ENCODE results near the gene BCAN. TPM values are rescaled to one million over a fixed set of nuclear protein-coding genes. Genes with fewer than 3 reads are reported as not detected.

BCAN gene
- total RNA-seq, 1 donor = not detected

GRCh38 chr1:156698995-156699394 lies 57.1 kb downstream of the BCAN start:
- DNase-seq (ENCODE audit: low read depth) = no peak
- TF ChIP-seq CTCF (IDR thresholded peaks at IDR 0.05; ENCODE audit: insufficient read depth, low read length) = no peak
- H3K4me3 ChIP-seq (ENCODE audit: low read depth, low read length) = no peak overlapping the region

- no peak for TF ChIP-seq CTCF (IDR thresholded peaks at IDR 0.05; ENCODE audit: insufficient read depth, low read length)
- DNase-seq (ENCODE audit: low read depth) = no peak
Measured at GRCh38 chr1:156700736-156701531, 59.0 kb downstream of the BCAN start.

GRCh38 chr1:156703336-156703735 lies 61.4 kb downstream of the BCAN start:
- no peak for TF ChIP-seq CTCF (IDR thresholded peaks at IDR 0.05; ENCODE audit: insufficient read depth, low read length)
- no peak for DNase-seq (ENCODE audit: low read depth)
- peak overlapping the region; percentile 79 for H3K4me3 ChIP-seq (ENCODE audit: low read depth, low read length)

More at GRCh38 chr1:156700736-156701531, 59.0 kb downstream of the BCAN start:
- no peak overlapping the region for H3K4me3 ChIP-seq (ENCODE audit: low read depth, low read length)

- no peak for TF ChIP-seq CTCF (IDR thresholded peaks at IDR 0.05; ENCODE audit: insufficient read depth, low read length)
- no peak for DNase-seq (ENCODE audit: low read depth)
- peak overlapping the region; percentile 79 for H3K4me3 ChIP-seq (ENCODE audit: low read depth, low read length)
Measured at GRCh38 chr1:156703741-156704140, 61.8 kb downstream of the BCAN start.

GRCh38 chr1:156704166-156704711 lies 62.3 kb downstream of the BCAN start:
- TF ChIP-seq CTCF (IDR thresholded peaks at IDR 0.05; ENCODE audit: insufficient read depth, low read length) = no peak
- DNase-seq (ENCODE audit: low read depth) = no peak
- H3K4me3 ChIP-seq (ENCODE audit: low read depth, low read length) = peak overlapping the region; percentile 79

- TF ChIP-seq CTCF (IDR thresholded peaks at IDR 0.05; ENCODE audit: insufficient read depth, low read length) = no peak
- H3K4me3 ChIP-seq (ENCODE audit: low read depth, low read length) = peak overlapping the region; percentile 79
- DNase-seq (ENCODE audit: low read depth) = peak; percentile 75
Measured at GRCh38 chr1:156704930-156705320, 63.0 kb downstream of the BCAN start.
